NCI-H2081 (cell line): Measurements from ENCODE around the gene STRAP.
A peak's percentile ranks its signal among the peaks of the same experiment; 100 is the strongest.
"Not testable (repeated sequence)": the region's sequence is repeated elsewhere in the genome, so short reads cannot be mapped to it uniquely, and the experiment has no call there.

ENCODE experiments used
- DNase-seq, 2 experiments: peaks; one replicate each; lab custom pipeline; 2025; lab: John Stamatoyannopoulos, UW

Gene STRAP

GRCh38 chr12:15873556-15873955 is 8.6 kb upstream of the STRAP start:
- DNase-seq: no peak

DNA sequence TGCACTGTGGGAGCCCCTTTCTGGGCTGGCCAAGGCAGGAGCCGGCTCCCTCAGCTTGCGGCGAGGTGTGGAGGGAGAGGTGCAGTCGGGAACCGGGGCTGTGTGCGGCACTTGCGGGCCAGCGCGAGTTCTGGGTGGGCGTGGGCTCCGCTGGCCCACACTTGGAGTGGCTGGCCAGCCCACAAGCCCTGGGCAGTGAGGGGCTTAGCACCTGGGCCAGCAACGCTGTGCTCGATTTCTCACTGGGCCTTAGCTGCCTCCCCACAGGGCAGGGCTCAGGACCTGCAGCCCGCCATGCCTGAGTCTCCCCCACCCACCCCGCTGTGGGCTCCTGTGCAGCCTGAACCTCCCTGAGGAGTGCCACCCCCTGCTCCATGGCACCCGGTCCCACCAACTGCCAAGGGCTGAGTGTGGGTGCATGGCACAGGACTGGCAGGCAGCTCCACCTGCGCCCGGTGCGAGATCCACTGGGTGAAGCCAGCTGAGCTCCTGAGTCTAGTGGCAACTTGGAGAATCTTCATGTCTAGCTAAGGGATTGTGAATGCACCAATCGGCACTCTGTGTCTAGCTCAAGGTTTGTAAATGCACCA is 7.5 kb upstream of the STRAP start:
- DNase-seq: not testable (repeated sequence)

DNA sequence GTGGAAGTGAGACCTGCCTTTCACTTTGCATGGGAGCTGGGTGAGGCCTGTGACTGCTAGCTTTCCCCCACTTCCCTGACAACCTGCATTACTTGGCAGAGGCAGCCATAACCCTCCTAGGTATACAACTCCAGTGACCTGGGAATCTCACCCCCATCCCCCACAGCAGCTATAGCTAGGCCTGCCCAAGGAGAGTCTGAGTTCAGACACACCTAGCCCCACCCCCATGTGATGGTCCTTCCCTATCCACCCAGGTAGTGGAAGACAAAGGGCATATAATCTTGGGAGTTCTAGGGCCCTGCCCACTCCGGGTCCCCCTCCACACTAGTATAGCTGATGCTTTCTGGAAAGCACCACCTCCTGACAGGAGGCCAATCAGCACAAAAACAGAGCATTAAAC is 6.3 kb upstream of the STRAP start:
- no peak for DNase-seq

DNA sequence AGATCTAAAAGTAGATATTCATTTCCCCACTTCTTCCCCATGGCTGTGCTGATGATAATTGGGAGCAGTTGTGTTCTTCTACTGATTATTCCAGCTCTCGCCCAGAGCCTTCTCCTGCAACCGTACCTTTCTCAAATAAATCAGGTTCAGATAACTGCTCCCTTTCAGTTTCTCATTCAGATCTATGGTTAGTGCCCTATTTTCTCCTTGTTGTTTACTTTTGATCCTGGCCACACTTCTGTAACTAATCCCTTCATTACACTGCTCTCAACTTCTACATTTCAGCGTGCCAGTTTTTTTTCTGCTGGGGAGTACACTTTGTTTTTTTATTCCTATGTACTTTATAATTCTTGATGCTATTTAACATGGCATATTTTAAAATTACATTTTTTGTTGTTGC is 2.8 kb upstream of the STRAP start:
- DNase-seq: peak in 1 of 2 experiments; percentile 9

DNA sequence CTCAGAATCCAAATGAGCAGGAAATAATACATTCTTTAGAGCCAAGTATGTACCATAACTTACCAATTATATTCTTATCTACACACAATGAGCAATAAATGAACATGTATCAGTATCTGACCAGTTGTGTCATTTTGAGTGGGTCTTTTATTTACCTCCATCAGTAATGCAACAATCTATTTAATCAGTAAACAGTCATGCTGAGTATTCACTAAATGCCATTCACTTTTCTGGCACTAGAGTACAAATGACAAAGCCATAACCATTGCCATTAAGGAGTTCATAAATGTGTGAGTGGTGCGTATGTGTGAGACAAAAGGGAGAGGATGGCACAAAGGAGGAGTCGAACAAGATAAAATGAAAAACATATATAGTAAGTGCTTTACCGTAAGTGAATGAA is 1.5 kb upstream of the STRAP start:
- peak in 1 of 2 experiments; percentile 62 for DNase-seq

GRCh38 chr12:15883536-15883935 is 1.3 kb downstream of the STRAP start:
- DNase-seq: no peak

- DNase-seq: peak; percentile 55 to 81
These were observed 4.3 kb downstream of the STRAP start for GRCh38 chr12:15886372-15887042.

DNA sequence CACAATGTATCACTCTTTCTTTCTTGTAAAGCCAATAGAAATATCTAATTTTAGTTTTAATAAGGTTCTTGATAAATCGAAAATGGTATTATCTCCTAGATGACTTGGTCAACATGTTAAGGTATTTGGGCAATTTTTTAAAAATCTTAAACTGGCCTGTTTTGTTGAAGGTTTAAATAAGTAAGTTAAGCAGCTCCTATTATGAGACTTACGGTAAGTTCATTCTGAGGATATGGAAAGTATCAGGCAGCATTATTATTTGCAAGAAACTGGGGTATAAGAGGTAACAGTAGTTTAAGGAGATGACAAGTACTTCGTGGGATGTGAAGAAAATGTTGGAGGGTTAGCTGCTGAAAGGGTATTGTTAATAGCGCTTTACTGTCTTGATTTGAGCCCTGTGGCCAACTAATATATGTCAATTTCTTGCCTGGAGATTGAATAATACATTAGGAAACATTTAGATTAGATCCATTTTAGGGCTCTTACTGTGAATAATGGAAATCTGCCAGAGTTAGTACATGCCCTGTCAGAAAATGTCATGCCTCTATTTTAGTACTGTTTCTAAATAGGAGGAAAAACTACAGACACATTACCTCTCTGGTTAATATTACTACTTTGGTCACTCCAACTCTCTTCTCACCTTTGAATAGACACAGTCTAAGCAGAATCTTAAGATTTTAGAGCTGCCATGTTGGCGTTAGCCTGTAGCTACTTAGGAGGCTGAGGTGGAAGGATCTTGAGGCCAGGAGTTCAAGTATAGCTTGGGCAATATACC is 5.0 kb downstream of the STRAP start:
- no peak for DNase-seq

GRCh38 chr12:15892645-15893259 is 10.6 kb downstream of the STRAP start:
- DNase-seq: no peak

GRCh38 chr12:15893260-15893659 is 11.1 kb downstream of the STRAP start:
- no peak for DNase-seq

DNA sequence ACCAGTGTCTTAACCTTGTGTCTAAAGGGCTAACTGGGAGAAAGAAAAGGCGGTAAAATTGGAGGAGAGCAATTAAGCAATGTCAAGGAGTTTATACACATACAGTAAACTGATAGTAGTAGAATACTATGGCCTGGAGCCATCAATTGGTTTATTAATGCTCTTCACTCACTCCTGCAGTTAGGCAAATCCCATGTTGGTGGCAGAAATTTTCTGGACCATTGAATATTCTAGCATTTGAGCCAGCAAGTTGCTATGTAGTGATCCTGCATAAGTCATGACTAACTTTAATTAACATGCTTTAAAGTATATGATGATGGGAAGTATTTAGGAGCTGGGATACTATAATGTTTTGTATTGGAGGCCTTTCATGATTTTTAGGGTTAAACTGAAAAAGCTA is 14.7 kb downstream of the STRAP start:
- DNase-seq: no peak

GRCh38 chr12:15897433-15897832 is 15.2 kb downstream of the STRAP start:
- no peak for DNase-seq

DNA sequence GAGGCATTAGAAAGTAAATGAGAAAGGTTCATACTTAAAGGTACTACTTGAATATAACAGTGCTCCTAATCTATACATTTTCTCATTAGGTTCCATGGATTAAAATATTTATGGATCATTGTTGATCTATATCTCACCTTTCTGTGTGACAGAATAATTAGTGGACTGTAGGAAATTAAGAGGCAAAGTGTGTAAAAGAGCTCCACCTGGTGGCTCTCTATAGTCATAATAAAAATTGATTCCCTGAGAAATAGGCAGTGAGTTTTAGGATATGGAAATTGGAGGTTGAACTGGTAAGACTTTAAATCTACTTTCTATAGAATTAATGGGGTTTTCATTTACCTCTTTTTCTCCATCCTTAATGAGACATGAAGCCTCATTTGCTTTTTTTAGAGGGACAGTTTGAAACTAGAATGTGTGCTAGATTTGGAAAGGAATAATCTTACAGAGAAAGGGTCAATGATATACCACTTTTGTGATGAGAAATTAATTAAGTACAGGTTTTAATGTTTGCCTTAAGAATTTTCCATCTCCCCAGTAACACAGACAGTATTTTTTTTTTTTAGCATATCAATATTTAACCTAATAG is 17.2 kb downstream of the STRAP start:
- DNase-seq: peak; percentile 31 to 36

DNA sequence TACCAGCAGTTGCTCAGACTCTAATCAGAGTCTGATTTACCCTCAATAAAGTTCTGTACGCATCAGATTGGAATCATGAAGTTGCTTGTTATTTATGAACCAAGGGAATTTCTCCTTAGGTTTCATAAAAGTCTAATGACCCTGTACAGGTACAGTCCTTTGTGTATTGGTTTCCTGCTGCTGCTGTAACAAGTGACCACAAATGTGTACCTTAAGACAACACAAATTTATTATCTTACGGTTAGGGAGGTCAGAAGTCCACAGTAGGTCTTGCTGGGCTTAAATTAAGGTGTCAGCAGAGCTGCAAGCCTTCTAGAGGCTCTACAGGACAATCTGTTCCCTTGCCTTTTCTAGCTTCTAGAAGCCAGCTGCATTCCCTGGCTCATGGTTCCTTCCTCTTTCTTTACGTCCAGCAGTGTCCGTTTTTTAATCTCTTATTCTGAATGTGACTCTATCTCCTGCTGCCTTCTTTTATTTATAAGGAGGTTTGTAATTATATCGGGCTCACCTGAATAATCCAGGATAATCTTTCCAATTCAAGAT is 22.3 kb downstream of the STRAP start:
- DNase-seq: no peak

DNA sequence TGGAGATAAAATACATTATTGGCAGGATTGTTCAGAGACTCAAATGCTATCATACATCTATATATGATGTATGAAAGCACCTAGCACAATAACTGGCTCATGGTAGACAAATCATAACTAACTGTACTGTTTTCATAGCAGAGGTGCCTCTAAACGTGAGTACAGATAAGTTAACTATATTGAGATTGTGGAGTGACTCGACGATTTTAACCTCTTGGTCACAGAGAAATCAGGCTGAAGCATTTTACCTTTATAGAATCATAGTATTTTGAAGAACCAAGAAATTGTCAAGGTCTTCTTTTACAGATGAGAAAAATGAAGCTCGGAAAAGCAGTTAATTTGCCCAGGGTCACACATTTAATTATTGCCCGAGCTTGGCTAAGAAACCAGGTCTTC is 28.3 kb downstream of the STRAP start:
- DNase-seq: no peak

DNA sequence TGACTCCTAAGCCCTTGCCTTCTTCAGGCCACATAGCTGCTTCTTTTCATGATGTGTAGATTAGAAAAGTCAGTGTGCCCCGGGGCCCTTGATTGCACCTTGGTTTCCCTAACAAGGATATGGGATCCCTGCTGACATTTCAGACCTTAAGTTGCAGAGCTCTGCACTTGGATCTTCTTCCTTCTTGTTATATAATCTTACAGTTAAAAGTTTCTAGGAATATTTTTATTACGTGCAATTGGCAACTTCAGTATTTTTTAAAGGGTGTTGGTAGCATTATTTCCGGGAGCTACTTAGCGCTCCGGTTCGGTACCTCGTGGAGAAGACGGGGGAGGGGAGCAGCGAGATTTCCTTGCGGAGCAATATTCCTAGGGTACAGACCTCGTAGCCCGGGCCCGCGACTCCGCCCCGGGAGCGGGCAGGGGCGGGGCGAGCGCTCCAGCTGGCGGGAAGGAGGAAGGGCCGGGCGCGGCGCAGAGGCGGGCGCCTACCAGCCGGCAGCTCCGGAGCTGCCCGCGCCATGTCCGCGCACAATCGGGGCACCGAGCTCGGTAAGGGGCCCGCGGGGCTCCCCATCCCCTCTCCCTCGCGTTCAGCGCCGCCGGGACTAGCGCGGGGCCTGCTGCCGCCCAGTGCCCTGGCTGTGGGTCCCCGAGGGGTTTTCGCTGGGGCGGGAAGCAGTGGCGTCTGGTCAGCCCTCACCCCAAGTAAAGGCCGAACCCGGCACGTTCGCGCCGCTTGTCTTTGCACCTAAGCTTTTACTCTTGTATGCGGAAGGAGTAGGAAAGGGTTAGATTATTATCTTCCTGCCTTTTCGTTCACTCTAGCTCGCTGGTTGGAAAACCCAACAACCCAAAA is 28.9 kb downstream of the STRAP start, which contains the start of gene DERA:
Gene DERA, plus strand, starts transcription at position 469 of the 858 bp plus-strand sequence. Its CDS starts 52 bp downstream, at position 521.
- DNase-seq: peak; percentile 82 to 86

GRCh38 chr12:15911931-15912330 is 29.7 kb downstream of the STRAP start:
- DNase-seq: not testable (repeated sequence)

- not testable (repeated sequence) for DNase-seq
These were observed 31.9 kb downstream of the STRAP start for GRCh38 chr12:15914131-15914530.

DNA sequence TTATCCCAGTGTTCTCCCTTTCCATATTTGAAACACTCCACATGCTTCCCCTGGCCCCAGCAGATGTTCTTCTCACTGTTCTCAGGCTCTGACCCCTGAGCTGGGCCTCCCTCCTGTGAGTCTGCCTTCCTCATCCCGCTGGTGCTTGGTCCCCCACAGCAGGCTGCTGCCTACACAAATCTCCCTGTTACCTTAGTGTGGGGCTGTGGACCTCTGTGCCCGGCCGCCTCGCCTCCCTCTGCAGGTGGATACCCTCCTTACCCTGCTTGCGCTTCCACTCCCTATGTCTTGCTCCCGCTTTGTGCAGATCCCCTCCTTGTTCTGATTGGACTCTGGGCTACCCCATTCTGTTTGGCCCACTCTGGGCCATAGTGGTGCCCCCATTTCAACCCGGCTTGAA is 35.9 kb downstream of the STRAP start:
- DNase-seq: no peak

- DNase-seq: no peak
These were observed 37.2 kb downstream of the STRAP start for GRCh38 chr12:15919418-15919817.

DNA sequence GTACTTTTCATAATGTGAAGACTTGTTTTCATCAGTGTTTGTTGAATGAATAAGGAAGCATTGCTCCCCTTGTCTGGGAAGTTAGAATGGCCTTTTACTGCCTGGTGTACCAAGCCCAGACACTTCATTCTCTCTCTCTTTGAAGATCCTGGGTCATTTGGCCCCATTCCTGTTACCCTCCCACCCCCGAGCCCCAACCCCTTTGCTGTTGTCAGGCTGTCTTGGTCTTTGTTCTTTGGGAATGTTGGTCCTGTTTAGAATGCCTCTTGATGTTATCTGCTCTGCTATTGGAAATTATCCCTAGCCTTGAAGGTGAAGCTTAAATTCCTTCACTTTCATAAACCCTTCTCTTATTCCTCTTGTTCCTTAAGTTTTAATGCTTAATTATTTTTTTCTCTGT is 42.8 kb downstream of the STRAP start:
- no peak for DNase-seq
